DOHH2 (cell line): ENCODE data around the gene STXBP4.

Experiments
- H3F3A ChIP-seq: fragments of 200-600 bp; sonication (generic), shearing (Covaris generic); 2 replicates; pipeline ENCODE4 v1.6.0; 2016; ENCODE audit warnings: antibody characterized with exemption, mild to moderate bottlenecking; ENCODE audit not compliant: control insufficient read depth, insufficient read depth
- H3K27ac ChIP-seq: fragments of 200-600 bp; sonication (generic); 2 replicates; pipeline ENCODE4 v1.5.1; 2014; ENCODE audit warnings: low read depth, mild to moderate bottlenecking, low read length, moderate library complexity
- H3K27me3 ChIP-seq: fragments of 200-600 bp; sonication (generic); 2 replicates; pipeline ENCODE4 v1.6.1; 2014; ENCODE audit warnings: mild to moderate bottlenecking, low read length, mixed read lengths; ENCODE audit not compliant: control insufficient read depth
- H3K36me3 ChIP-seq: fragments of 200-600 bp; sonication (generic); 2 replicates; pipeline ENCODE4 v1.6.1; 2014; ENCODE audit warnings: mild to moderate bottlenecking, low read length, moderate library complexity, mixed read lengths; ENCODE audit not compliant: control insufficient read depth
- H3K4me1 ChIP-seq: fragments of 200-600 bp; sonication (generic); 2 replicates; pipeline ENCODE4 v1.6.1; 2014; ENCODE audit warnings: mild to moderate bottlenecking, low read length, mixed read lengths; ENCODE audit not compliant: control insufficient read depth
- H3K4me2 ChIP-seq: fragments of 200-600 bp; sonication (generic); 2 replicates; pipeline ENCODE4 v1.6.0; 2014; ENCODE audit warnings: mild to moderate bottlenecking, low read length, moderate library complexity
- H3K4me3 ChIP-seq: fragments of 200-600 bp; sonication (generic); 2 replicates; pipeline ENCODE4 v1.5.1; 2014; ENCODE audit warnings: mild to moderate bottlenecking, low read length, mixed read lengths
- H3K79me2 ChIP-seq: fragments of 200-600 bp; sonication (generic); 2 replicates; pipeline ENCODE4 v1.6.1; 2014; ENCODE audit warnings: mild to moderate bottlenecking, low read length, mixed read lengths; ENCODE audit not compliant: control insufficient read depth
- H3K9me2 ChIP-seq: fragments of 200-600 bp; sonication (generic); replicated peaks from 2 replicates; pipeline ENCODE4 v1.6.1; 2014; ENCODE audit warnings: mild to moderate bottlenecking, low read length, mixed read lengths; ENCODE audit not compliant: control insufficient read depth
- H3K9me3 ChIP-seq: fragments of 200-600 bp; sonication (generic); 2 replicates; pipeline ENCODE4 v1.6.1; 2014; ENCODE audit warnings: antibody characterized with exemption, low read length, mixed read lengths; ENCODE audit not compliant: control insufficient read depth, insufficient read depth
- H4K20me1 ChIP-seq: fragments of 200-600 bp; sonication (generic); 2 replicates; pipeline ENCODE4 v1.6.0; 2014; ENCODE audit warnings: low read depth, mild to moderate bottlenecking, antibody characterized with exemption, low read length, moderate library complexity; ENCODE audit not compliant: control insufficient read depth, insufficient read depth
- EZH2phosphoT487 ChIP-seq: fragments of 200-600 bp; sonication (generic); IDR thresholded peaks from 2 replicates; pipeline ENCODE4 v1.6.1; 2017; ENCODE audit warnings: borderline replicate concordance, mild to moderate bottlenecking, antibody characterized with exemption, low read length, moderate library complexity, mixed read lengths
- TF ChIP-seq, protein P1 (sequence below): fragments of 200-600 bp; sonication (generic); IDR thresholded peaks from one replicate; pipeline ENCODE4 v1.5.1; 2014; ENCODE audit warnings: antibody characterized with exemption, mild to moderate bottlenecking, low read depth, low read length; ENCODE audit not compliant: poor library complexity, severe bottlenecking

The STXBP4 gene

DNA sequence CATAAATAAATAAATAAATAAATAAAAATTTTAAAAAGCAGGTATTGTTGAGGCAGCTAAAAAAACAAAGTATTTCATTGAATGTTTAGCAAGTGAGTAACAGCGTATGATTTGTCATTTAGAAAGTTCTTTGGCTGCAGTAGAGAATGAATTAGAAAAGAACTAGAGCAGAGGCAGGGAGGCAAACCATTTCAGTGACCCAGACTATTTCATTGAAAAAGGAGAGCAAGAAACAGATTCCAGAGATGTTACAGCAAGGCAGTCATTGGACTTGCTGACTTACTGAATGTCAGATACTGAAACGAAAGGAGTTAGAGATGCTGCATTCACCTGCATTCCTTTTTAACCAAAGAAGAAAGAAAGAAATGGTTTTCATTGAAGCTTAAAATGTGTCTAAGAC, 190.7 kb downstream of the STXBP4 start:
- Histone ChIP-seq H3K4me3 (no peak overlapping the region), H3K36me3 (no peaks in the 10 kb centered on the region), H3K27me3 (no peaks in the 10 kb centered on the region), H4K20me1 (no peaks in the 10 kb centered on the region), H3K9me3 (no peaks in the 10 kb centered on the region), H3F3A (no peaks in the 10 kb centered on the region), H3K4me1 (no peaks in the 10 kb centered on the region), H3K4me2 (no peak overlapping the region), H3K9me2 (no peaks in the 10 kb centered on the region), H3K79me2 (no peaks in the 10 kb centered on the region), H3K27ac (no peak overlapping the region)
- TF ChIP-seq, protein P1, sequence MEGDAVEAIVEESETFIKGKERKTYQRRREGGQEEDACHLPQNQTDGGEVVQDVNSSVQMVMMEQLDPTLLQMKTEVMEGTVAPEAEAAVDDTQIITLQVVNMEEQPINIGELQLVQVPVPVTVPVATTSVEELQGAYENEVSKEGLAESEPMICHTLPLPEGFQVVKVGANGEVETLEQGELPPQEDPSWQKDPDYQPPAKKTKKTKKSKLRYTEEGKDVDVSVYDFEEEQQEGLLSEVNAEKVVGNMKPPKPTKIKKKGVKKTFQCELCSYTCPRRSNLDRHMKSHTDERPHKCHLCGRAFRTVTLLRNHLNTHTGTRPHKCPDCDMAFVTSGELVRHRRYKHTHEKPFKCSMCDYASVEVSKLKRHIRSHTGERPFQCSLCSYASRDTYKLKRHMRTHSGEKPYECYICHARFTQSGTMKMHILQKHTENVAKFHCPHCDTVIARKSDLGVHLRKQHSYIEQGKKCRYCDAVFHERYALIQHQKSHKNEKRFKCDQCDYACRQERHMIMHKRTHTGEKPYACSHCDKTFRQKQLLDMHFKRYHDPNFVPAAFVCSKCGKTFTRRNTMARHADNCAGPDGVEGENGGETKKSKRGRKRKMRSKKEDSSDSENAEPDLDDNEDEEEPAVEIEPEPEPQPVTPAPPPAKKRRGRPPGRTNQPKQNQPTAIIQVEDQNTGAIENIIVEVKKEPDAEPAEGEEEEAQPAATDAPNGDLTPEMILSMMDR, result no peak
- no peak for TF ChIP-seq EZH2phosphoT487

DNA sequence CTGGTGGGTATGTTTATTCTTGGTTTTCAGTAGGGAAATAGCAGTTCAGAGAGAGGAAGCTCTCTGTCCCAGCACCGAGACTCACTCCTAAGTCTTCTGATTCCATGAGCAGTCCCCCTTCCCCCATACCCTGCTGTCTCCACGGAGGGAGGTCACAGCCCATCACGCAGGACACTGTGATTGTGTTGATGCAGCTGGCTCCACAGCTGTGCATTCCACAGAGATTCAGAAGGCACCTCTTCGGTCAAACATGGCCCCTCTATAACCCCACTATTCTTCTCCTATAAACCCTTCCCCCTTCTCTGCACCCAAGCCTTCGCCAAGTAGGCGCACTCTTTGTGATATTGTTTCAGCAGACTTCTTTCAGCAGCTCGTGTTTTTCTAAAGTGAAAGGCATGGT, 191.9 kb downstream of the STXBP4 start:
- no peaks in the 10 kb centered on the region for H3K27me3 ChIP-seq
- no peaks in the 10 kb centered on the region for H3K9me2 ChIP-seq
- no peaks in the 10 kb centered on the region for H3F3A ChIP-seq
- TF ChIP-seq, protein P1, result no peak
- TF ChIP-seq EZH2phosphoT487, result no peak
- H4K20me1 ChIP-seq, result no peaks in the 10 kb centered on the region
- H3K4me3 ChIP-seq, result no peak overlapping the region
- no peaks in the 10 kb centered on the region for H3K36me3 ChIP-seq
- H3K4me1 ChIP-seq, result no peaks in the 10 kb centered on the region
- no peak overlapping the region for H3K27ac ChIP-seq
- no peaks in the 10 kb centered on the region for H3K9me3 ChIP-seq
- H3K79me2 ChIP-seq, result no peaks in the 10 kb centered on the region
- H3K4me2 ChIP-seq, result no peak overlapping the region

DNA sequence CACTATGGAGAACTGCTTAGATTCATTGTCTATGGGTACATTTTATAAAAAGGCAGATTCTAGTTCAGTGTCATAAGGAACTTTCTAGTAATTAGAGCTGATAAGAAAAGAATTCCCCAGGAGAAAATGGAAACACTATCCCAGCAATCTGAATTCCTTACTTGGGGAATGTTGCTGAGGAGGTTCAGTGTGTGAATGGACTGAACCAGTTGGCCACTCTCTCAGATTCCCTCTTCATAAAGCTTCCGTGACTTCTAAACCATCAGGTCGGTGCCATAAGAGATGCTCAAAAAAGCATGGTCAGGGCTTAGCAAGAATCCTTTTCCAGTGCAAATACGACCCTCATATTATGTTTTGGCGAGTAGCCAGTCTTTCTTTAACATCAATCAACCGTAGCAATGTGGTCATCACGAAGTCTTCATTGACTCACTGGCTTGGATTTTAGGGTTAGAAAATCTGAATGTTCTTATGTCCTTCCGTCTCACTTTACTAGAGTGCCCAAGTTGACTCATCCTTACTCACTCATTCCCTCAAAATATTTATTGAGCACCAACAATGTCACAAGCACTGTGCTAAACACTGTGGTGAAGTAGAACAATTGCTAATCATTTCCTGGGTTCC, 193.5 kb downstream of the STXBP4 start:
- no peaks in the 10 kb centered on the region for H3K27me3 ChIP-seq
- H3K36me3 ChIP-seq, result no peaks in the 10 kb centered on the region
- no peak overlapping the region for H3K27ac ChIP-seq
- no peak overlapping the region for H3K4me3 ChIP-seq
- H4K20me1 ChIP-seq, result no peaks in the 10 kb centered on the region
- no peaks in the 10 kb centered on the region for H3F3A ChIP-seq
- no peaks in the 10 kb centered on the region for H3K79me2 ChIP-seq
- H3K9me3 ChIP-seq, result no peaks in the 10 kb centered on the region
- H3K9me2 ChIP-seq, result no peaks in the 10 kb centered on the region
- TF ChIP-seq EZH2phosphoT487, result no peak
- TF ChIP-seq, protein P1, result no peak
- H3K4me1 ChIP-seq, result no peaks in the 10 kb centered on the region
- H3K4me2 ChIP-seq, result no peak overlapping the region

DNA sequence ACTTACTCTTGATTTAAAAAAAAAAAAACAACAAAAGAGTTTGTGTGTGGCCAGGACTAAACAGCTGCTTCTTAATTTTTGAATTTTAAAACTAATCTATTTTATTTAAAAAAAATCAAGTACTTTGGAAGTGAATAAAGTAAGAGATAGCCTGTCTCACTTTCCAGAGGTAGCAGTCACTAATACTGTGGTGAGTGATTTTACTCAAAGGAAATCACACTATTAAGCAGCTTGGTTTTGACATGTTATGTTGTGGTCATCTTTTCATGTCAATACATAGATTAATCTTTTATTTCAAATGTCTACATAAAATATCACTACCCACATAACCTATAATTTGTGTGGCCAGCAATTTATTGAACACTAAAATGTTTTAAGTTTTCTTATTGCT, 194.0 kb downstream of the STXBP4 start:
- H3K36me3 ChIP-seq, result no peaks in the 10 kb centered on the region
- no peaks in the 10 kb centered on the region for H3F3A ChIP-seq
- H3K9me2 ChIP-seq, result no peaks in the 10 kb centered on the region
- H3K27me3 ChIP-seq, result no peaks in the 10 kb centered on the region
- no peaks in the 10 kb centered on the region for H3K79me2 ChIP-seq
- H3K4me3 ChIP-seq, result no peak overlapping the region
- TF ChIP-seq, protein P1, result no peak
- TF ChIP-seq EZH2phosphoT487, result no peak
- no peaks in the 10 kb centered on the region for H3K9me3 ChIP-seq
- no peak overlapping the region for H3K27ac ChIP-seq
- no peak overlapping the region for H3K4me2 ChIP-seq
- no peaks in the 10 kb centered on the region for H4K20me1 ChIP-seq
- H3K4me1 ChIP-seq, result no peaks in the 10 kb centered on the region
